HPDE6-E6E7 (cell line): ENCODE measurements around the gene LASP1NB.
"Not testable (repeated sequence)": the region's sequence is repeated elsewhere in the genome, so short reads cannot be mapped to it uniquely, and the experiment has no call there.

Source experiments
- DNase-seq: peaks from one replicate; pipeline ENCODE4 v3.0.0; 2011; ENCODE audit warnings: missing footprints; ENCODE audit errors: extremely low spot score

Gene LASP1NB

GRCh38 chr17:38897176-38897575, 28.2 kb upstream of the LASP1NB start:
- DNase-seq, result no peak

GRCh38 chr17:38897671-38898290, 27.6 kb upstream of the LASP1NB start:
- no peak for DNase-seq

- DNase-seq, result no peak
These were observed 27.1 kb upstream of the LASP1NB start for GRCh38 chr17:38898291-38898679.

- DNase-seq, result no peak
These were observed 26.5 kb upstream of the LASP1NB start for GRCh38 chr17:38898812-38899348.

GRCh38 chr17:38899421-38899820, 26.0 kb upstream of the LASP1NB start:
- DNase-seq, result no peak

GRCh38 chr17:38900978-38901656, 24.3 kb upstream of the LASP1NB start:
- DNase-seq, result peak; percentile 82

- DNase-seq, result no peak
These were observed 22.0 kb upstream of the LASP1NB start for GRCh38 chr17:38903404-38903803.

GRCh38 chr17:38904892-38905291, 20.5 kb upstream of the LASP1NB start:
- DNase-seq, result no peak

GRCh38 chr17:38905375-38905774, 20.0 kb upstream of the LASP1NB start:
- DNase-seq, result no peak

- no peak for DNase-seq
These were observed 18.8 kb upstream of the LASP1NB start for GRCh38 chr17:38906460-38907228.

GRCh38 chr17:38907930-38908675, 17.3 kb upstream of the LASP1NB start:
- DNase-seq, result no peak

- peak; percentile 41 for DNase-seq
These were observed 16.7 kb upstream of the LASP1NB start for GRCh38 chr17:38908676-38909181.

- DNase-seq, result no peak
These were observed 15.1 kb upstream of the LASP1NB start for GRCh38 chr17:38910325-38910724.

GRCh38 chr17:38911081-38911730, 14.2 kb upstream of the LASP1NB start:
- no peak for DNase-seq

- DNase-seq, result not testable (repeated sequence)
These were observed 13.7 kb upstream of the LASP1NB start for GRCh38 chr17:38911731-38912081.

- no peak for DNase-seq
These were observed 13.1 kb upstream of the LASP1NB start for GRCh38 chr17:38912221-38912813.

- no peak for DNase-seq
These were observed 10.4 kb upstream of the LASP1NB start for GRCh38 chr17:38914741-38915638.

- DNase-seq, result no peak
These were observed 9.8 kb upstream of the LASP1NB start for GRCh38 chr17:38915639-38915995.

- no peak for DNase-seq
These were observed 8.6 kb upstream of the LASP1NB start for GRCh38 chr17:38916771-38917170.

GRCh38 chr17:38917259-38917658, 8.2 kb upstream of the LASP1NB start:
- no peak for DNase-seq
